Large intestine (tissue), 3 donors: ENCODE data around the gene ZBTB46. TPM values are rescaled to one million over a fixed set of nuclear protein-coding genes. Genes with fewer than 3 reads are reported as not detected.

Experiments
- DNase-seq, 2 donors: peaks; one replicate each; pipeline versions ENCODE4 v3.0.0 to v3.0.0-alpha.2; 2013
- H3K27ac ChIP-seq: one replicate; pipeline ENCODE4 v1.5.1; 2013; ENCODE audit warnings: low read length
- H3K27me3 ChIP-seq: 2 replicates; pipeline ENCODE4 v1.6.1; 2013; ENCODE audit warnings: low read length; ENCODE audit not compliant: control insufficient read depth, insufficient read depth
- H3K36me3 ChIP-seq: 2 replicates; pipeline ENCODE4 v1.6.1; 2013; ENCODE audit warnings: low read length; ENCODE audit not compliant: control insufficient read depth, insufficient read depth
- H3K4me1 ChIP-seq: one replicate; pipeline ENCODE4 v1.6.1; 2013; ENCODE audit warnings: low read length; ENCODE audit not compliant: control insufficient read depth, insufficient read depth
- H3K4me3 ChIP-seq: one replicate; pipeline ENCODE4 v1.5.1; 2013; ENCODE audit warnings: low read length
- H3K9me3 ChIP-seq: one replicate; pipeline ENCODE4 v1.6.1; 2013; ENCODE audit warnings: mild to moderate bottlenecking, low read depth, low read length, moderate library complexity; ENCODE audit not compliant: control insufficient read depth
- WGBS: methylation state at CpG from one replicate; pipeline ENCODE4 v1.1.5; 2013; ENCODE audit warnings: low lambda C conversion rate; ENCODE audit not compliant: insufficient coverage; 5-methylcytosine and 5-hydroxymethylcytosine counted together
- polyA plus RNA-seq: library from polyadenylated mRNA; unstranded; fragments of 120-200 nt; gene quantifications from one replicate; pipeline ENCODE4 v1.2.1, GENCODE V29; 2013

ZBTB46 gene
- polyA plus RNA-seq, 1 donor = 4.1 TPM

DNA sequence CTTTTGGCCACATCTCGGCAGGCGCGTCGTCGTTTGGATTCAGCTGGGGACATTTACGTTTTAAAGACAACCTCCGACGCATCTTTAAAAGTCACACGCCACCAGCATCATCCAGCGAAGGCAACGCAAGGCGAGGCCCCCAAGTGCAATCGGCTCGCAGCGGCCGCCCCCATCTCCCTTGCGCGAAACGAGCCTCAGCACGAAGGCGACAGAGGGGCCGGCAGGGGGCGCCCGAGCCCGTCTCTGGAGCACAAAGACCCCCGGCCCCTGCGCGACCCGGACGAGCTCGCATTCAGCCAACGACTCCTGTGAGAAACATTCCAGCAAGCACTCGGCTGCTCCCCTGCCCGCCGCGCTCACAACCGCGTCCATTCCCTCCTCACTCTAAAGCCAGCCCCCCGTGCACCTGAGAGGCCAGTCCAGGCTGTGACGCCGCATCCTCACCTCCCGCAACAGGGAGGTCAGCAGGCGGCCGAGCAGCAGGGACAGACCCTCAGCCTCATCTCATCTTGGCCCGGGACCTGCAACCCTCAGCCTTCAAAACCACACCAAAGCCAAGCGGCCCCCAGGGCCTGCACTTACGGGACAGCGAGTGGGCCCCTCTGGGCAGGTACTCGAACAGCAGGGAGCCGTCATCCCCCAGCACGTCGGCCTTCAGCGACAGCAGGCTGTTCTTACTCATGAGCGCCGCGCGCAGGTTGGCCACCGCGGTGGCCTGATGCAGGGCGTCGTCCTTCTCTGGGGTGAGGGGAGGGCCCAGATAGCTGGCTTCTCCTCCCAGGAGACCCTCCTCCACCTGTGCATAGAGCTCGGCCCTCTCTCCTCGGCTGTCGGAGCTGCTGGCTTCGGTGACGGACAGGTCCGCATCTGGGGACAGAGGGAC, 55.7 kb downstream of the ZBTB46 start:
- H3K36me3 ChIP-seq = no peaks in the 10 kb centered on the region
- peaks cover 10% of the 10 kb centered on the region for H3K9me3 ChIP-seq
- peaks cover 20% of the 10 kb centered on the region for H3K27me3 ChIP-seq
- no peak overlapping the region for H3K27ac ChIP-seq
- WGBS = no CpG with 5 or more reads among the region's 67 CpGs
- H3K4me1 ChIP-seq = peaks cover 9% of the 10 kb centered on the region
- H3K4me3 ChIP-seq = no peak overlapping the region
- DNase-seq = peak; percentile 22 to 38

DNA sequence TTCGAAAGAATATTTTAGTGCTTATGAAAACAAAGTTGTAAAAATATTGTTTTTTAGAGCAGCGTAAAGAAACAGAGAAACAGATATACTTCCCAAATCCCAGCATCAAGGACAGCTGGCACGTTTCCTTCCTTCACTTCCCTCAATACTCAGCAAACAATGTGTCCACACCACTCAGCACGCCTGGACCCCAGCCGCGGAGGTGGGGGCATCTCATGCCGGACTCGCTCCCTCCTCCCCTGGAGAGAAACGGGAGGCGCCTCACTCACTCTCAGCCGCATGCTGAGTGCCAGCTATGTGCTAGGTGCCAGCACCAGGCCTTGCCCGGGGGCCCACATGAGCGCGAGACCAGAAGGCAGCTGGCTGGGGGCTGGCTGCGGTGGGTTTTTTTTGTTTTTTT, 56.8 kb downstream of the ZBTB46 start:
- Histone ChIP-seq H3K27me3 (peaks cover 20% of the 10 kb centered on the region), H3K27ac (no peak overlapping the region), H3K4me1 (peaks cover 9% of the 10 kb centered on the region), H3K4me3 (no peak overlapping the region), H3K9me3 (peaks cover 10% of the 10 kb centered on the region), H3K36me3 (no peaks in the 10 kb centered on the region)
- WGBS = 100% methylated on average over 1 of the region's 15 CpGs
- DNase-seq = no peak

DNA sequence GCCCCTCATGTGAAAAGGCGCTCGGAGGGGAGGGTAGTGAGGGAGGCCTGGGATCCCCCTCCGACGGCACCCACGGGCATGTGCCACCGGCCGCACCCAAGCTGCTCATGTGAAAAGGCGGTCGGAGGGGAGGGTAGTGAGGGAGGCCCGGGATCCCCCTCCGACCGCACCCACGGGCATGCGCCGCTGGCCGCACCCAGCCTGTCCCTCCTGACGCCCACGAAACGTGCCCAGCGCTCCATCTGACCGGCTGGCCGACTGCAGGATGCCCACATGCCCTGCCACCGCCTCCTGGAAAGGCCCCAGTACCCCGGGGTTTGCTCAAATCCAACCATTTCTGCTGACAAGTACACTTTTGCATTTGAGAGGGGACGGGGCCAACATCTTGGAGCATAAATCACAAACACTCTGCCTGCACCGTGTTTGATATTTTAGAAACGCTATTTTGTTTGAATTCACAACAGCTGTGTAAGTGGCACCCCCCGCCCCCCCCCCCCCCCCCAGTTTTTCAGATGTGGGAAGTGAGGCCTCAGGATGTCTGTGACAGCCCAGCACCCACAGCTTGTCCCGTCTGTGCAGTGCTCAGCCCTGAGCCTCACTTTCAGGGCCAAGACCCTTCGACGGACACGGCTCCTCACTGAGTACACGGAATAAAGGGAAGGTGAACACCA, 57.4 kb downstream of the ZBTB46 start:
- Histone ChIP-seq H3K36me3 (no peaks in the 10 kb centered on the region), H3K4me1 (peaks cover 9% of the 10 kb centered on the region), H3K9me3 (peaks cover 10% of the 10 kb centered on the region), H3K27me3 (peaks cover 20% of the 10 kb centered on the region), H3K27ac (no peak overlapping the region), H3K4me3 (no peak overlapping the region)
- no CpG with 5 or more reads among the region's 33 CpGs for WGBS
- no peak for DNase-seq

DNA sequence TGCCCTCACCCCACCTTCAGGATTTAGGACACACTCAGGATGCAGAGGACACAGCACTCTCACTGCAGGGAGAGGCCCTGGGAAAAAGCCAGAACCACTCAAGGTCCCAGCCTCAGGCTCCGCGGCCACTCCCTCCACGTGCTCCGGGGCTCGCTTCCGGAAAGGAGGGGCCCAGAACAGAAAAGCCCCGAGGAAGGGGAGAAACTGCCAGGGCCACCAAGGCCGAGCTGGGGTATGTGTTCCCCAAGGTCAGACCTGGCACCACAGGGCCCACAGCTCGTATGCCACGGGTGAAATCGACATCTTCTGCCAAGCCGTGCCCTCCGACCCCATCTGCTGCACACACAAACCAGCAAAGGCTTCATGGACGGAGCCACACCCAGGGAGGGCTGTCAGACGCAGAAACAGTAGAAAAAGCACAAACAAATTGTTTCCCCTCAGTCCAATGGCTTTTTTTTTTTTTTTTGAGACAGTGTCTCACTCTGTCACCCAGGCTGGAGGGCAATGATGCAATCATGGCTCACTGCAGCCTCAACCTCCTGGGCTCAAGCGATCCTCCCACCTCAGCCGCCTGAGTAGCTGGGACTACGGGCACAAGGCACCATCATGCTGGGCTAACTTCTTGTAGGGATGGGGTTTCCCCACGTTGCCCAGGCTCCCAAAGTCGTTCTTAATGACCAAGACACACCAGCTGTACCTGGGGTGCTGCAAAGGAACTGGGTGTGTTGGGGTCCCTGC, 58.1 kb downstream of the ZBTB46 start:
- Histone ChIP-seq H3K4me3 (no peak overlapping the region), H3K27ac (no peak overlapping the region), H3K9me3 (peaks cover 10% of the 10 kb centered on the region), H3K4me1 (peaks cover 9% of the 10 kb centered on the region), H3K27me3 (peaks cover 20% of the 10 kb centered on the region), H3K36me3 (no peaks in the 10 kb centered on the region)
- no peak for DNase-seq
- no CpG with 5 or more reads among the region's 20 CpGs for WGBS

DNA sequence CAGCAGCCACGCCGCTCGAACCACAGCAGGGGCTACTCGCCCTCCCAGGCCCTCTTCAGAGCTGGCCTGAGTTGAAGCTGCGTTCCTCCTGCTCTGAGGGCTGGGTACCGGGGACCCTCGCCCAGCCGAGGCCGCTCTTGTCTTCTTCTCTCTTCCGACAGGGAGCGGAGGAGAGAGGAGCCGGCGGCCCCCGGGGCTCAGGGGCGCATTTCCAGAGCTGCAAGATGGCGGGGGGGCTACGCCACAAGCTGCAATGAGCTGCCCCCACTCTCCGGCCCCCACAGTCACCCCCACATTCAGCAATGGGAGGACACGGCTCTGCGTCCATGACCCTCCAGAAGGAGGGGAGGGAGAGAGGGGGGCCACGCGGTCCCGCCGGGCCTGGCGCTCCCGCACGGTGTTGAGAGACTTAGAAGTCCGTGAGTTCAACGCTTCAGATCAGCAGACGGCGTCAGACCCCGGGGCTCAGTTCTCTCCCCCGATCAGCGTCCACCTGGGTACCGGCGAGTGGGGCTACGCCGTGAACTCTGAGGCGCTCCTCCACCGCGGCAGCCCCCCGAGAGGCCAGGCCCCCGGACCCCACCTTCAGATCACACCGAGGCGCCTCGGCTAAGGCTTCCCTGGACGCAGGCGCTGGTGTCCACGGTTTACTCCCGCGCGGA, 59.9 kb downstream of the ZBTB46 start:
- Histone ChIP-seq H3K36me3 (no peaks in the 10 kb centered on the region), H3K4me1 (peaks cover 9% of the 10 kb centered on the region), H3K4me3 (no peak overlapping the region), H3K9me3 (peaks cover 10% of the 10 kb centered on the region), H3K27ac (no peak overlapping the region), H3K27me3 (peaks cover 20% of the 10 kb centered on the region)
- no CpG with 5 or more reads among the region's 52 CpGs for WGBS
- DNase-seq = no peak

DNA sequence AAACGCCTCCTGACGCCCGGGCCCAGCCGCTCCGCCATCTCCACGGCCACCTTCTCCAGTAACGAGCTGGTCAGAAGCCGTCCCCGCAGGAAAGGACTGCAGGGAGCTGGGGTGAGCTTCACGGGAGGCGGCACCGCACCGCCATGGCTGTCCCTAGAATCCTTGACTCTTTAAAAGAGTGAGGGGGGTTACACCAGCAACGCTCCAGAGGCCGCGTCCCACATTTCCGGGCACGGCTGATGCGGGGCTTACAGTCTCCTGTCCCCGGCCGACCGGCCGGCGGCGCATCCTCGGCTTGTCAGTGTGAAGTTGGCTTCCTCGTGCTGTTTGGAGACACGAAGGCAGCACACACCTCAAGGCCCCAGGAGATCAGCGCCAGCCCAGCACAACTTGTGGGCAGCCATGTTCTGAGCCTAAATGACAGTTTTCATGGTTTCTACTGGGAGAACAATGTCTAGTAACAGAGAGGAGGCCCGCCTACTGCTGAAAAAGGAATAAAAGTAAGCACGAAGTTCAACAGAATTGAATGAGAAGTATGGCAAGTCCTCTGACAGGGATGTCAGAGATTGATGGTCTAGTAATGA, 61.1 kb downstream of the ZBTB46 start:
- H3K27ac ChIP-seq = no peak overlapping the region
- DNase-seq = no peak
- no CpG with 5 or more reads among the region's 31 CpGs for WGBS
- H3K36me3 ChIP-seq = no peaks in the 10 kb centered on the region
- H3K4me3 ChIP-seq = no peak overlapping the region
- H3K4me1 ChIP-seq = peaks cover 2% of the 10 kb centered on the region
- H3K9me3 ChIP-seq = peaks cover 7% of the 10 kb centered on the region
- H3K27me3 ChIP-seq = peaks cover 9% of the 10 kb centered on the region

DNA sequence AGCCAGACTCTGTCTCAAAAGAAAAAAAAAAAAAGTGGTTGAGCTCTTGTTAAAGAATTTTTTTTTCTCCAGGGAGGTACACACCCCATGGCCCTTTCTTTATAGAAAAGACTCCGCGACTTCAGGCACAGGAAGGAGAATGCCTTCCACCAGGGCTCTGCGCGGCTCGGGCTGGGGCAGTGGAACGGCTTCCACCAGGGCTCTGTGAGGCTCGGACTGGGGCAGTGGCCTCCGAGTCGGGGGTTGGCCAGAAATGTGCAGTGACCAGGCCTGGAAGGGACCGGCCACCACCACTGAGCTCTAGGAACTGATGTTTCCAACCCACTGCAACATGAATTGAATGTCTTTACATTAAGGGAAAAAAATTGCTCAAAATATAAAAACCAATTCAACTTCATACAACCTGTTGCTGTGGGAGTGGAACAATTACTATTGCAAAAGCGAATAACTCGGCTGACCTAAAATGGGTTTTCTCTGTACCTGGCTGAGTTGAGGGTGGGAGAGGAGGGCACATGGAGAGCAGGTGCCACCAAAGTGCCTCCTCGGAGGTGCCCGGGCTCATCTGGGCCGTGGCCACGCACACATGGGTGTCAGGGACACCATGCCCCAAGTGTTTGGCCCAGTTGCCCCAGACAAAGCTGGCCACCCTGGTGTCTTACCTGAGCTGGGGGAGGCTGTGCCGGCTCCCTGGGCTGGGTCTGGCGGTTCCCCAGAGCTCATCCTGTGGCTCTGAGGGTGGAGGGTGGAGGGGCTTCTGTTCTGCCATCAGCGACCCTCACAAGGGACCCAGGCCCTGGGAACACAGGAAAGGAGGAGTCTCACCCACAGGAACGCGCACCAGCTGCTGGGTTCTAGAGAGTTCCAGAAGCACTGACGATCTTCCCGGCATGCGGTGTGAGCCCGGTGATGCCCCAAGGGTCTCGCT, 62.2 kb downstream of the ZBTB46 start:
- WGBS = no CpG with 5 or more reads among the region's 26 CpGs

DNA sequence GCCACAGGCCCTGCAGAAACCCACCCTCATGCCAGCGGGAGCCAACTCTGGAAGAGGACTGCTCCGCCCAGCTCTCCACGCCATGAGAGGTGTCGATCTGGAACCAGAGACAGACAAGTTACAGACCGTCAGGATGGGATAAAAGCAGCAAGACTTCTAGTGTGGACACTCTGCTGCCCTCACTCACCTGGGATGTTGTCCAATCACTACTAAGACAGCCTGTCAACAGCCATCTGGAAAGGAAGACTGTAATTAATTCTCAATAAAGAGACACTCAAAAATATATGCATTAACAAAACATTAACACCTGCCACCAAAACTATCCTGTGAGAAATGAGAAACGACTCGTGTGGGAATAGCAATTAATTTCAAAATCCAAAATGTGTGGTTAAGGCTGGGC, 63.2 kb downstream of the ZBTB46 start:
- no peak for DNase-seq
- no peaks in the 10 kb centered on the region for H3K4me1 ChIP-seq
- WGBS = no CpG with 5 or more reads among the region's 7 CpGs
- no peak overlapping the region for H3K4me3 ChIP-seq
- no peaks in the 10 kb centered on the region for H3K36me3 ChIP-seq
- H3K27ac ChIP-seq = no peak overlapping the region
- peaks cover 3% of the 10 kb centered on the region for H3K9me3 ChIP-seq
- no peaks in the 10 kb centered on the region for H3K27me3 ChIP-seq

More for the DNA sequence above, 62.2 kb downstream of the ZBTB46 start:
- Histone ChIP-seq H3K9me3 (peaks cover 7% of the 10 kb centered on the region), H3K27me3 (peaks cover 2% of the 10 kb centered on the region), H3K4me3 (no peak overlapping the region), H3K27ac (no peak overlapping the region), H3K4me1 (no peaks in the 10 kb centered on the region), H3K36me3 (no peaks in the 10 kb centered on the region)
- no peak for DNase-seq

DNA sequence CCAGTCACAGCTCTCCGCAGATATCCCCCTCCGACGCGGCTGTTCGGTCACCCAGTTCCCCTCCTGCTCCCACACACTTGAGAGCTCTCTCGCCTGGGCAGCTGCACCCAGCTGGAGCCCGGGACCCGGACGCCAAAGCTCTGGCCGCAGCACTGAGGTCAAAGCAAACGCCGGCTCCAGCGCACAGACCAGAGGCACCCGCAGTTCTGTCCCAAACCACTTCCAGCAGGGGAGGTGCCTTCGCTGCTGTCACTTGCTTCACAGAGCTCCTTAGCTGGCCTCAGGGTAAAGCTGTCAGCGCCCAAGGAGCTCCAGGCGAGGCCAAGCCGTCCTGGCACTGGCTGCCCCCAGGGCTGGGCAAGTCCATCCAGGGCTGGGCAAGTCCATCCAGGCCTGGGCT, 63.6 kb downstream of the ZBTB46 start:
- H3K4me3 ChIP-seq = no peak overlapping the region
- WGBS = no CpG with 5 or more reads among the region's 18 CpGs
- no peaks in the 10 kb centered on the region for H3K4me1 ChIP-seq
- H3K9me3 ChIP-seq = peaks cover 3% of the 10 kb centered on the region
- no peaks in the 10 kb centered on the region for H3K27me3 ChIP-seq
- H3K27ac ChIP-seq = no peak overlapping the region
- DNase-seq = no peak
- no peaks in the 10 kb centered on the region for H3K36me3 ChIP-seq
